Gastroesophageal sphincter (tissue), 4 donors: ENCODE results near the gene ZNRF4. TPM values are rescaled to one million over a fixed set of nuclear protein-coding genes. Genes with fewer than 3 reads are reported as not detected.
"Not testable (repeated sequence)": the region's sequence is repeated elsewhere in the genome, so short reads cannot be mapped to it uniquely, and the experiment has no call there.

Experiments
- ATAC-seq: fragments of 150-250 bp; one replicate; pipeline ENCODE4 v1.9.1; 2016; ENCODE audit warnings: mild to moderate bottlenecking, moderate library complexity
- H3K27ac ChIP-seq, 4 donors: fragments of 200-600 bp; sonication (generic) in 3 of 4; 1 replicate in 3 of 4; 2 replicates in 1 of 4; pipeline ENCODE4 v1.5.1; 2016 to 2019
- H3K27me3 ChIP-seq: fragments of 200-600 bp; sonication (generic); one replicate; pipeline ENCODE4 v1.5.1; 2019
- H3K36me3 ChIP-seq, 2 donors: fragments of 200-600 bp; sonication (generic); one replicate each; pipeline ENCODE4 v1.5.1; 2019; ENCODE audit warnings: control low read depth in 1 of 2
- H3K4me1 ChIP-seq, 3 donors: fragments of 200-600 bp; sonication (generic); 1 replicate in 2 of 3; 2 replicates in 1 of 3; pipeline ENCODE4 v1.5.1; 2016 to 2019; ENCODE audit warnings: control low read depth in 2 of 3
- H3K4me3 ChIP-seq, 2 donors: fragments of 200-600 bp; sonication (generic); one replicate each; pipeline ENCODE4 v1.5.1; 2019; ENCODE audit warnings: mild to moderate bottlenecking in 1 of 2, moderate library complexity in 1 of 2
- H3K9me3 ChIP-seq, 3 donors: fragments of 200-600 bp; sonication (generic); one replicate each; pipeline ENCODE4 v1.5.1; 2017 to 2019; ENCODE audit warnings: control low read depth in 2 of 3
- EP300 ChIP-seq: sonication (generic); formaldehyde crosslinking; IDR thresholded peaks from one replicate; pipeline ENCODE4 v1.6.1; 2017; ENCODE audit warnings: antibody characterized with exemption, mild to moderate bottlenecking
- POLR2A ChIP-seq, 2 donors: fragments of 450-650 bp; IDR thresholded peaks; one replicate each; pipeline ENCODE4 v1.6.1; 2017; ENCODE audit warnings: antibody characterized with exemption in 2 of 2, mild to moderate bottlenecking in 2 of 2, moderate library complexity in 1 of 2
- POLR2AphosphoS5 ChIP-seq: sonication (generic); formaldehyde crosslinking; IDR thresholded peaks from one replicate; pipeline ENCODE4 v1.6.1; 2017; ENCODE audit warnings: antibody characterized with exemption
- WGBS, 2 donors: methylation state at CpG; one replicate each; pipeline ENCODE4 v1.1.5; 2018; ENCODE audit warnings: low coverage in 1 of 2; 5-methylcytosine and 5-hydroxymethylcytosine counted together
- total RNA-seq, 4 donors: library from RNA; depleted of rRNA; stranded (reverse); fragments of >200 nt; gene quantifications; one replicate each; pipeline ENCODE4 v1.1.0, GENCODE V29; 2016
- TF ChIP-seq, protein P1 (sequence below), 4 experiments: fragments of 200-600 bp in 2 of 4; fragments of 450-650 bp in 2 of 4; sonication (generic) in 1 of 4; IDR thresholded peaks; one replicate each; pipeline ENCODE4 v1.5.1; 2017 to 2019; ENCODE audit warnings: antibody characterized with exemption in 4 of 4, mild to moderate bottlenecking in 2 of 4, moderate library complexity in 2 of 4

The ZNRF4 gene
- total RNA-seq, 4 donors from 2014 or later, result not detected

DNA sequence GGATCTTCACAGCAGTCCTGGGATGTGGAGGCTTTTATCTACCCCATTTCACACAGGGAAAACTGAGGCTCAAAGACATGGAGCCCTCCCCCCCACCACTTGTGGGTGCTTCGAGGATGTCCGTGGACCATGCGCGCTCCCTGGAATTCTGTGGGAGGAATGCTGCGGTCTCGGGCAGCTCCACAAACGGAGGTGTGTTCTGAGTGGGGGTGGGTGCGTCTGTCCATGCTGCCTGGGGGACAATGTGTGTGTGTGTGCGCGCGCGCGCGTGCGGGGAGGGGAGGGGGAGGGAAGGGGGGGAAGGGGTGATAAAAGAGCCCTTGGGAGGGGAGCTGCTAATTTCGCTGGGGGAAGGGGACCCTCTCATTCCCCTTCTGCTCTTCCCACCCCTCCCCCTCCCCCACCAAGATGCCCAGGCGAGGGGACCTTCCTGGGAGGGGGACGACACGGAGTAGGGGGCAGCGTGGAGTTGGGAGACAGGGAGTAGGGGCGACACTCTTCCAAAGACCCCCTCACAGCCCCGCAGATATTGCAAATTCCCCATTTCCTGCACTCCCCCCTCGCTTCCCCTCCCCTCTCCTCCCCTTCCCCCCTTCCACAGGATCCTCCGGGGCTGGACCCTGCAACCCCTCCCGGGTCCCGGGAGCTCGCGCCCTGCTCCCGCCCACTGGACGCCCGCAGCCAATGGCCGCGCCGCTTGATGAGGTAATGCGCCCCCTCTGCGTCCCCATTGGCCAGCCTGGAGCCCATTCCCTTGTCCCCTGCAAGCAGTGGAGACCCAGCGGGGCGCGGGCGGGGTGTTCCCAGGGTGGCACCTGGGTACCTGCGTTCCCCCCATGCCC, 18.9 kb upstream of the ZNRF4 start:
- H3K27me3 ChIP-seq, result peaks cover 56% of the 10 kb centered on the region
- H3K4me1 ChIP-seq, result peaks cover 0 to 8% (median 0%) of the 10 kb centered on the region in 3 donors
- 12% methylated on average over 3 of the region's 41 CpGs; no CpG with 5 or more reads in 1 of the 2 donors for WGBS, 2 donors
- no peak overlapping the region for H3K4me3 ChIP-seq
- no peaks in the 10 kb centered on the region for H3K36me3 ChIP-seq
- H3K27ac ChIP-seq, result no peak overlapping the region
- ATAC-seq, result no peak
- no peaks in the 10 kb centered on the region for H3K9me3 ChIP-seq
- TF ChIP-seq, protein P1, sequence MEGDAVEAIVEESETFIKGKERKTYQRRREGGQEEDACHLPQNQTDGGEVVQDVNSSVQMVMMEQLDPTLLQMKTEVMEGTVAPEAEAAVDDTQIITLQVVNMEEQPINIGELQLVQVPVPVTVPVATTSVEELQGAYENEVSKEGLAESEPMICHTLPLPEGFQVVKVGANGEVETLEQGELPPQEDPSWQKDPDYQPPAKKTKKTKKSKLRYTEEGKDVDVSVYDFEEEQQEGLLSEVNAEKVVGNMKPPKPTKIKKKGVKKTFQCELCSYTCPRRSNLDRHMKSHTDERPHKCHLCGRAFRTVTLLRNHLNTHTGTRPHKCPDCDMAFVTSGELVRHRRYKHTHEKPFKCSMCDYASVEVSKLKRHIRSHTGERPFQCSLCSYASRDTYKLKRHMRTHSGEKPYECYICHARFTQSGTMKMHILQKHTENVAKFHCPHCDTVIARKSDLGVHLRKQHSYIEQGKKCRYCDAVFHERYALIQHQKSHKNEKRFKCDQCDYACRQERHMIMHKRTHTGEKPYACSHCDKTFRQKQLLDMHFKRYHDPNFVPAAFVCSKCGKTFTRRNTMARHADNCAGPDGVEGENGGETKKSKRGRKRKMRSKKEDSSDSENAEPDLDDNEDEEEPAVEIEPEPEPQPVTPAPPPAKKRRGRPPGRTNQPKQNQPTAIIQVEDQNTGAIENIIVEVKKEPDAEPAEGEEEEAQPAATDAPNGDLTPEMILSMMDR (IDR thresholded peaks at IDR 0.05), result no peak

DNA sequence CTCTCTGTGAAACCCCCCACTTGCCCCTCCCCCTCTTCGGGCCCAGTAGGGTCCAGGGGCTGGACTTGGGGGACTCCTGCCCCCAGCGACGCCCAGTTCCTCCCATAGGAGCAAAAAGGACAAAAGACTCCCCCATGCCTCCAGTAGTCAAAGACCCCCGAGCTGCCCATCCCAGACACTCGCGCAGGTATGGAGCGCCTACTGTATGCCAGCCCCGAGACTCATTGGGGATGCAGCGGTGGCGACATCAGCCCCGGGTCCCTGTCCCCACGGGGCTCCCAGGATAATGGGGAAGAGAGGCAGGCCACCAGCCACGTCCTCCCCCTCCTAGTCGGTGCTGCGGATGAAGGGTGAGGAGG, 18.3 kb upstream of the ZNRF4 start:
- no peak for ATAC-seq
- Histone ChIP-seq H3K4me1 (peaks cover 0 to 8% (median 0%) of the 10 kb centered on the region in 3 donors), H3K27ac (no peak overlapping the region), H3K27me3 (peaks cover 51% of the 10 kb centered on the region), H3K9me3 (no peaks in the 10 kb centered on the region), H3K36me3 (no peaks in the 10 kb centered on the region), H3K4me3 (no peak overlapping the region)
- TF ChIP-seq, protein P1 (IDR thresholded peaks at IDR 0.05), result no peak
- TF ChIP-seq POLR2AphosphoS5 (no peak), POLR2A (IDR thresholded peaks at IDR 0.05) (no peak), EP300 (no peak)
- 0% methylated on average over 1 of the region's 15 CpGs; no CpG with 5 or more reads in 1 of the 2 donors for WGBS, 2 donors

DNA sequence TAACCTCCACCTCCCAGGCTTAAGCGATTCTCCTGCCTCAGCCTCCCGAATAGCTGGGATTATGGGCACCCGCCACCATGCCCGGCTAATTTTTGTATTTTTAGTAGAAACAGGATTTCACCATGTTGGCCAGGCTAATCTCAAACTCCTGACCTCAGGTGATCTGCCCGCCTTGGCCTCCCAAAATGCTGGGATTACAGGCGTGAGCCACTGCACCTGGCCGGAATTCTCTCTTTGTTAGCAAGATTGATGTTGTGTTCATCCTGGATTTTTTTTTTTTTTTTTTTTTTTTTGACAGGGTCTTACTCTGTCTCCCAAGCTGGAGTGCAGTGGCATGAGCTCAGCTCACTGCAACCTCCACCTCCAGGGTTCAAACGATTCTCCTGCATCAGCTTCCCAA, 16.5 kb upstream of the ZNRF4 start:
- 78 to 88% methylated on average over 5 to 7 of the region's 8 CpGs for WGBS, 2 donors
- not testable (repeated sequence) for H3K4me1 ChIP-seq, ATAC-seq, H3K36me3 ChIP-seq, H3K9me3 ChIP-seq, H3K27ac ChIP-seq, H3K4me3 ChIP-seq
- H3K27me3 ChIP-seq, result peaks cover 51% of the 10 kb centered on the region

DNA sequence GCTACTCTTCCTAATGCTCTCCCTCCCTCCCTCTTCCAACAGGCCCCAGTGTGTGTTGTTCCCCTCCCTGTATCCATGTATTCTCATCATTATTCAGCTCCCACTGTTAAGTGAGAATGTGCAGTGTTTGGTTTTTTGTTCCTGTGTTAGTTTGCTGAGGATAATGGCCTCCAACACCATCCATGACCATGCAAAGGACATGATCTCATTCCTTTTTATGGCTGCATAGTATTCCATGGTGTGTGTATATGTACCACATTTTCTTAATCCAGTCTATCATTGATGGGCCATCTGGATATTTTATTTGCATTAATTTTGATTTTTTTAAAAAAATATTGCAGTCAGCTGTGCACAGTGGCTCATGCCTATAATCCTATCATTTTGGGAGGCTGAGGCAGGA, 15.8 kb upstream of the ZNRF4 start:
- Histone ChIP-seq H3K36me3 (no peaks in the 10 kb centered on the region), H3K9me3 (no peaks in the 10 kb centered on the region), H3K4me1 (peaks cover 0 to 8% (median 0%) of the 10 kb centered on the region in 3 donors), H3K4me3 (no peak overlapping the region), H3K27me3 (peaks cover 55% of the 10 kb centered on the region), H3K27ac (no peak overlapping the region)
- ATAC-seq, result no peak
- TF ChIP-seq EP300 (no peak), POLR2AphosphoS5 (no peak), POLR2A (IDR thresholded peaks at IDR 0.05) (no peak)
- TF ChIP-seq, protein P1 (IDR thresholded peaks at IDR 0.05), result no peak

- peaks cover 53% of the 10 kb centered on the region for H3K27me3 ChIP-seq
- no peaks in the 10 kb centered on the region for H3K9me3 ChIP-seq
- H3K36me3 ChIP-seq, result no peaks in the 10 kb centered on the region
- H3K4me3 ChIP-seq, result no peak overlapping the region
- peaks cover 0 to 8% (median 0%) of the 10 kb centered on the region in 3 donors for H3K4me1 ChIP-seq
- ATAC-seq, result no peak
- 30% methylated on average over 1 of the region's 1 CpG; no CpG with 5 or more reads in 1 of the 2 donors for WGBS, 2 donors
- TF ChIP-seq POLR2A (IDR thresholded peaks at IDR 0.05), result no peak
- no peak for TF ChIP-seq POLR2AphosphoS5
- TF ChIP-seq, protein P1 (IDR thresholded peaks at IDR 0.05), result no peak
- no peak for TF ChIP-seq EP300
- H3K27ac ChIP-seq, result no peak overlapping the region
These were observed 14.9 kb upstream of the ZNRF4 start for GRCh38 chr19:5440299-5440698.
